NCI-H2227 (cell line): ENCODE measurements around the gene PAWR.
"Not testable (repeated sequence)": the region's sequence is repeated elsewhere in the genome, so short reads cannot be mapped to it uniquely, and the experiment has no call there.

ENCODE experiments used
- DNase-seq: peaks from one replicate; lab custom pipeline; 2025; ENCODE audit not compliant: unreplicated experiment; lab: John Stamatoyannopoulos, UW

PAWR gene

GRCh38 chr12:79553863-79554574, 136.7 kb downstream of the PAWR start:
- DNase-seq = no peak

DNA sequence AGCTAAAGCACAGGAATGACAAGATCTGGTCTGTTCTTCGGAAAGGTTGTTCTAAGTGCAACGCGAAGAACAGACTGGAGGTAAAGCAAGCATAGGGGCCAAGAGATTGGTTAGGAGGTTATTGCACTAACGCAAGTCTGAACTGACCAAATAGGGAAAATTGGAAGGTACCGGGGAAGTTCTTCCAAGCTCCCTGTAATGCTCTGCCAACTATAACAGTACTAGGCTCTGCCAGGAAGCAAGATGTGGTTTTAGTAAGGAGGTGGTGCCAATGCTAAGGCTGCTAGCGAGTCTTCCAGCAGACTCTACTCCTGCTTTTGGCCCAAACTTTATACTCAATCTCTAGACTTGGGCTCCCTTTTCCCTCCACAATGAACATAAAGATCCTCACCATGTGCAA, 138.6 kb downstream of the PAWR start:
- no peak for DNase-seq

GRCh38 chr12:79549531-79550271, 141.1 kb downstream of the PAWR start:
- no peak for DNase-seq

- no peak for DNase-seq
Observed at GRCh38 chr12:79548610-79548924, 142.2 kb downstream of the PAWR start.

GRCh38 chr12:79547735-79548609, 142.8 kb downstream of the PAWR start:
- DNase-seq = peak; percentile 41

DNA sequence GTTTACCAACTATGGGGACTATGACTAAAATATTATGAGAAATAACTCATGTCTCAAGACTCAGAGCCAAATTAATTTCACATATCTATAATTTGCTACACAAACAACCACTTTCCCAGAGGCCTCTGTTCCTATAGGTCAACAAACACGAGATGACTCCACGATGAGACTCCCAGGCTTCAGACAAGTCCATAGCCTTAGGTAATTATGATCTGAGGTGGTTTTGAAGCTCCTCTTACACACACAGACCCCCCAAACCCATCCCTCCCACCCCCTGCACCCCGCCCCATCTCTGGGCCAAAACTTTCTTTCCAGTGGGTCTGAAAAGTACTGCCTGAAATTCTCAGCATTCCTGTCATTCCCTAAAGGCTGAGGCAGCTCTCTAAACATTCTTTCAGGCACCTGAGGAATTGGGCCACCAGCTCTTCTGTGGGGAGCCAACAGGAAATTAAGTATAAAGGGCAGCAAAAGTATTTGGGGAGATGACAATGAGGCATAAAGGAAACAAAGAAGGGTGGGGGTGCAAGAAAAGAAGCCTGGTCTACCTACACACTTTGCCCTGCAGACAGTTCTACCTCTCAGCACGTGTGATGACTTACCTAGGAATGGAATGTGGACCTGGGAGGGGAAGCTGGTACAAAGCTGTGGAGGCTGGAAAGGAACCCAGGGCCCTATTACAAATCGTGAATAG, 143.6 kb downstream of the PAWR start:
- DNase-seq = no peak

DNA sequence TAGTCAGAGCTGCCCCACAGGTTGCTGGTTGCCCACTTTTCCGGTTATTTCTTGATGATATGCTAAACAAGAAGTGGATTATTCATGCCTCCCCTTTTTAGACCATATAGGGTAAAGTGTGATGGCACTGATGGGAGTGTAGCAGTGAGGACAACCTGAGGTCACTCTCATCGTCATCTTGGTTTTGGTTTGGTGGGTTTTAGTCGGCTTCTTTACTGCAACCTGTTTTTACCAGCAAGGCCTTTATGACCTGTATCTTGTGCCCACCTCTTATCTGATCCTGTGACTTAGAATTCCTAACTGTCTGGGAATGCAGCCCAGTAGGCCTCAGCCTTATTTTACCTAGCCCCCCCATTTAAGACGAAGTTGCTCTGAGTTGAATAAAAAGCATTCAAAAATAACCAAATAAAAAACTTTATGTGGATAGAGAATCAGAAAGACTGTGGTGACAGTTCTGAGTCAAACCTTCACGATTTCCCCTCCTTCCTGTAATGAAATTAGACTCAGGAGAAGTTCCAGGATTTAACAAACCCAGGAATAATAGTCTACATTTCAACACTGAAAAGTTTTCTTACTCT, 144.2 kb downstream of the PAWR start:
- no peak for DNase-seq

GRCh38 chr12:79544439-79544838, 146.3 kb downstream of the PAWR start:
- DNase-seq = not testable (repeated sequence)

GRCh38 chr12:79537675-79538074, 153.1 kb downstream of the PAWR start:
- DNase-seq = no peak

DNA sequence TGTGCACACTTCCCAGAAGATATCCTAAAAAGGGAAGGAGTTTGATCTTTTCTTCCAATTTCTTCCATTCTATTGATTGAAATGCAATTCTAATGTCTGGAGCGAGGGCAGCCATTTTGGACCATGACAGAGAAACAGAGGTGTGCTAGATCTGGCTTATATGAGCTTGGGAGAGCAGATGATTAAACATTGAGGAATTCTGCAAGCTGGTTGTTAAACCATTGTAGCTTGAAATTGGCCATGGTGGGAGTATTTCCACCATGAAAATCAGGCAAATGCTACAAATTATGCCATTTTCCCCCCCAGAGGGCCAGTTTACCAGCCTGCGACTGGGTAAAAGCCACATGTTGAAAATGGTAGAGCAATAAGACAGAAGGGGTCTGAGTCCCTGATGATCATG, 155.0 kb downstream of the PAWR start:
- no peak for DNase-seq
